HG03378 (cell line): ENCODE data around the gene AGAP3.

Source experiments
- ATAC-seq: cut with Tn5 transposase; IDR thresholded peaks from one replicate; pipeline ENCODE4 v1.9.1; 2021; ENCODE audit warnings: mild to moderate bottlenecking, moderate library complexity; ENCODE audit not compliant: unreplicated experiment

Gene AGAP3

DNA sequence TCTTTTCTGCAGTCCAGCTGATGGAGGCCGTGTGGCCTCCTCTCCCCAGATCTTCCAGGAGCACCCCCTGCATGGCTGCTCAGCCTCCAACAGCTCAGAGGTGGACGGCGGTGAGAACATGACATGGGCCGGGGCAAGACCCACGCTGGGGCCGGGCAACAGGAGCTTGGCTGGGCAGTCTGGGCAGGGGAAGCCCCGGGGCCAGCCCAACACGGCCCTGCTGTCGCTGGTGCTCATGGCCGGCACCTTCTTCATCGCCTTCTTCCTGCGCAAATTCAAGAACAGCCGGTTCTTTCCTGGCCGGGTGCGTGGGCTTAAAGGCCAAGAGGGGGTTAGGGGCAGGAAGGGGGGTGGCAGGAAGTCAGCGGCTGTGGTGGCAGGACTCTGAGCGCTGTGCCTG, 12.3 kb upstream of the AGAP3 start:
- no peak for ATAC-seq

GRCh38 chr7:151074817-151075661, 11.2 kb upstream of the AGAP3 start:
- ATAC-seq = no peak

GRCh38 chr7:151075662-151075971, 10.7 kb upstream of the AGAP3 start:
- ATAC-seq = no peak

GRCh38 chr7:151075978-151076426, 10.3 kb upstream of the AGAP3 start:
- no peak for ATAC-seq

DNA sequence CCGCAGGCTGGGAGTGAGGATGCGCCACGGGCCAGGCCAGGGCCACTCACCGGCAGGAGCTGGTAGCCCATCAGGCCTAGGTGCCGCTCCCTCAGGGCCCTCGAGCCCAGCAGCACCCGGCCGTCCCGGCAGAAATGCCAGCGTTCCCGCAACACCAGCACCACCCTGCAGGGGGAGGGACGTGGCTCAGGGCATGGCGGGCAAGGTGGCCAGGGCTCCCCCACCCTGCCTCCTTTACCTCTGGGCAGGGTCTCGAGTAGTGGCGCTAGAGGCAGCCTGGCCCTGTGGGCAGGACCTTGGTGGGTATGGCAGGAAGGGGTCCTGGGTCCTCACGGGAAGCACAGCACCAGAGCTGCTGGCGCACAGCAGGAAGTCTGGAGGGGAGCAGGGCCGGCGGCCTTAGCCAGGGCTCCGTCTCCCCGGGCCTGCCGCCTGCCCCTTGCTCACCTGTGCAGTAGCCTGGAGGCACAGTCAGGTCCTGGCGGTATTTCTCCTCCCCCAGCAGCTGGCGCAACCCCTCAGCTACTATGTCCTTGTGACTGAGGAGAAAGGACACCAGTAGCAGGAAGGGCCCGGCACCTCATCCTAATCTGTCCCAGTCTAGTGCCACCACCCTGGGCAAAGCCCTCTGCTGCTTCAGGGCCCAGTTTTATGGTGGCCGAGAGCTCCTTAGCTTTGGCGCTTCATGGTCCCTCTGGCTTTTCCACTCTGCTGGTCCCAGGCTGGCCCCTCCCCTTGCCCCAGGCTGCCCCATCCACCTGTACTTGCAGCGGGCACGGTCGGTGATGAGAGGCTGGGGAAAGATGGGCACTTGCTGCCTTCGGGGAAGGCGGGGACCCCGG, 9.2 kb upstream of the AGAP3 start:
- ATAC-seq = no peak

DNA sequence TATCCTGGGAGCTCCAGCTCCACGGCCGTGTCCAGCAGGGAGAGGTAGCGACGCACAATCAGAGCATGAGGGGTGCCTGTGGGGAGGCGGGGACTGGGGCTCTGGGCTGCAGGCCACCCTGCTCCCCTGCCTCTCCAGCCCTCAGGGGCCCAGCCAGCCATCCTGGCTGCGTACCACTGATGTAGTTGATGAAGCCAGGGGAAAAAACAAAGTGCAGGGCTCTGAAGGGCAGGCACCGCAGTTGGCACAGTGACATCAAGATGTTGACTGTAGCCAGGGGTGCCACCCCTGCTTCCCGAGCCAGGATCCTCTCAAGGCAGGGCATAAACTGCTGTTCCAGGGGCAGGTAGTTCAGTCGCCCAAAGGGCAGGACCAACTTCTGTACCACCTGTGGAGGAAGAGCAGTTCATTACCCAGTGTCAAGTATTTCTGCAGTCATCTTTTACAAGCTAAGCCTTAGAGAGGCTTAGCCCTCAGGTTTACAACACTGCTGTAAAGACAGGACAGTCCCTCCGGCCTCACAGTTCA, 8.5 kb upstream of the AGAP3 start:
- no peak for ATAC-seq

DNA sequence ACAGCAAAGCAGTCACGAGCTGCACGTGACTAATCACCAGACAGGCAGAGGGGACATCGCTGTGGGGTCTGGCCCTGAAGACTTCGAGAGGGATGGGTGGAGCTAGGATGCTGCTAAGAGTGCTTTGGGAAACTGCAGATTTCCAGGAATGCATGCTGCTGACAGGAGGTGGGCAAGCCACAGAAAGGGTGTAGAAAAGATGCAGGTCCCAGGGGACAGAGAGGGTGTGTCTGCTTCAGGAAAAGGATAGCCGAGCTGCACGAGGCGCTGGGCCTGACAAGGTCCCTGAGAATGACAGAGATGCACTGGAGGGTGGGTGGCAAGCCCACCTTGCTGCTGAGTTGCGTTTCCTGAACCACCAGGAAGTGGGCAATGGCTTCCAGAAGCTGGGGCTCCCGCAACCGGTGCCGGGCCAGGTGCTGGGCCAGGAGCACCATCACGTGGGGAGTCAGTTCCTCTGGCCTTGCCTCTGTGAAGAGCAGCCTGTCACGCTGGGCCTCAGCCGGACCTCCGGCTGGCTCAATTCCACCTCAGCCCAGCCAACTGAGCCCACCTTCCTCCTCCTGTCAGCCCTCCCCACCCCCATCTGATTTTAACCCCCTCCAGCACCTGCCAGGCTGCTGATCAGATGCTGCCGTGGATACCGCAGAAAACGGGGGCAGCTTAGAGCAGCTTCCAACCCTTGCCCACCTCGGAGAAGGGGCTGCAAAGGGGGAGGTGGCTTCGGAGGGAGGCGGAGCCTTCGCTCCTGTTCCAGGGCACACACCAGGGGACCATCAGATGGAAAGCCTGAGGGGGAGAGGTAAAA, 7.8 kb upstream of the AGAP3 start:
- no peak for ATAC-seq

DNA sequence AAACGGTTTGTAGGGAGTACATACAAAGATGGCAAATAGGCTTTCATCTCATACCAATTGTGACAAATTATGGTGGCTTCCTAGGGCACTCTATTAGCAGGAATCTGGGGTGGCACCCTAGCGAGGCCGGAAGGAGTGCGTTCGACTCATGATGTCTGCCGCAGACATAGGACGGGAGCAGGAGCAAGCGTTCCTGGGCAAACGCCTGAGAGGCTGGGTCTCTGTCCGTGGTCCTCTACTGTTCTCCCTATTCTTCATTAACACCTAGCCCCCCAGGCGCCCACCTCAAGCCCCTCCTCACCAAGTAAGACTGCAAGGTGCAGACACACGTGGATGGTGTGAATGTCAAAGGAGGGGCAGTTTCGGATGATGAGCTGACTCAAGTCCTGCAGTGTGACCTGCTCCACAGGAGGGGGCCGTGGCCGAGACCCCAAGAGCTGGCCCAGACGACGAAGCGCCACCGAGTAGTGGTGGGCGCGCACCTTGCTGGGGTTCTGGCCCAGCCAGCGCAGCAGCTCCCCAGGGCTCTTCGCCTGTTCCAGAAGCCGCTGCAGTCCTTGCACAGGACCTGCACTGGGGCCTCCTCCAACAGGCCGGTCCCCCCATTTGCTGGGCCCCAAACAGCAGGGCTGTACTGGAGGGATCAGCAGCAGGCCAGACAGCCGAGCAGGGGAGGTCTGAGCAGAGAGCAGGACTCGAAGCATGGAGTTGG, 6.9 kb upstream of the AGAP3 start:
- no peak for ATAC-seq

DNA sequence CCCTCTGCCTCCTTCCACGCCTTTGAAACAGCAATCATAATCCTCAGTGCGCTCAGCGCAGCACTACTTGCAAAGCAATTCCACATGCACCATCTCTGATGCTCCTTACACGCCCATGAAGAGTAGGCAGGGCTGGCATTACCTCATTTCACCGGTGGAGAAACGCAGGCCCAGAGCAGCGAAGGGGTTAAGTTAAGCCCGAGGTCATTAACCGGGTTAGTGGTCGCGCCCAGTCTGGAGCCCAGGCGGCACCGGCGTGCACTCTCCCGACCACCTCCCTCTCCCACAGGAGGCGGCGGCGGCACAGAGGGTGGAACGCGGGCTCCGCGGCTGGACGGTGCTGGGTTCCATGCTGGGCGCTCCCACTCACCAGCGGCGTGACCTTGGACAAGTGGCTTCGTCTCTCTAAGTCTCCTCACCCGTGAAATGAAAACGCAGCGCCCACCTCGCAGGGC, 6.2 kb upstream of the AGAP3 start:
- no peak for ATAC-seq

GRCh38 chr7:151080522-151081169, 5.6 kb upstream of the AGAP3 start, which contains the start of gene FASTK:
Gene FASTK (minus strand): TSS chr7:151080809. CDS start chr7:151080766, 43 bp downstream.
- ATAC-seq = peak; percentile 63

DNA sequence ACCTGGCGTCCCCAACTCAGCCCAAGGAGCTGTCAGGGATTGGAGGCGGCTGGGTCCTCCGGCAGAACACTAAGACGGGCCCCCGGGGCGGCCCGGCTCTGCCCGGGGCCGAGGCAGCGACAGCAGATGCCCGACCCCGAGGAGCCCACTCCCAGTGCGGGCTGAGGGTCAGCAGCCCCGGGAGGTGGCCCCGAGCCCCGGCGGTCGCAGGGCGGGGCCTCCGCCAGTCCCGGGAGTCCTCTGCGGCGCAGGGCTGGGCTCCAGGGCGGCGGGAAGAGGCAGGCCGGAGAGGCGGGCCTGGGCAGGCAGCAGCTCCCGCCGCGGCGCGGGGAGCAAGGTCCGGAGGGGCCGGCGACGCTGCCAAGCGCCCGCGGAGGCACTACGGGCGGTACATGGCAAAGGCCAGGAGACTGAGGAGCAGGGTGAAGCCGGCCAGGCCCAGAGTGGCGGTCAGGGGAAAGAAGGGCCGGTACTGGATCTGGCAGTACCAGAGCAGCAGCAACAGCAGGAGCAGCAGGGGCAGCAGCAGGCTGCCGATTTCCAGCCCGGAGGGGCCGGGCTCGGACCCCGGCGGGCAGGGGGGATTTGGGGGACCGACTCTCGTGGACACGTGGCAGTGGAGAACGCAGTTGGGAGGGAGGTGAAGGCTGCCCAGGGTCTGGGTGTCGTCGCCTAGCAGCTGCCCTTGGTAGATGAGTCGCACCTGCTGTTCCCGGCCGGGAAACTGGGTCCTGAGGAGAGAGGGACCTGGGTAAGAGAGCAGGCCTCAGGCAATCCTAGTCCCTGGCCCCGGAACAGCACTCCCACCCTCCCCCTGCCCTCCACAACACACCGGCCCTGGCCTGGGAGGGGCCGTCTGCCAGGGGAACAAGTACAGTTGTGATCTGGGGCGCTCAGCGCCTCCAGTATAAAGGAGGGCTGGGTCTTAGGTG, 4.8 kb upstream of the AGAP3 start:
- ATAC-seq = no peak

- no peak for ATAC-seq
Observed at GRCh38 chr7:151082141-151083070, 3.9 kb upstream of the AGAP3 start.

GRCh38 chr7:151083071-151083823, 3.0 kb upstream of the AGAP3 start, which contains the start of gene TMUB1:
Gene TMUB1 (minus strand): TSS chr7:151083493. CDS start chr7:151082563, 930 bp downstream.
- ATAC-seq = peak; percentile 39

DNA sequence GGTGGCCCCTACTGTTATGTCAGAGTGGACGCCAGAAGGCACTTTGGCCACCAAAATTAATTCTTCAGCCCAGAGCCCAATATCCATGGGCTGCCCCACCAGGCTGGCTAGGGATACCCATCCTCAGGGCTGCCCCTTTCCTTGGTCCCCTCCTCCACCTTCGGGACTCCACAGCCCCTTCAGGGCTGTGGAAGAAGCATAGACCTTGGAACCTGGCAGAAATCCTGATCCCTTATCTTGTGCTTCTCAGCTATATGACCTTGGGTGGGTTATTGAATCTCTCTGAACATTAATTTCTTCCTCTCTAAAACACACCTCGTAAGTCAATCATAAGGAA, 2.5 kb upstream of the AGAP3 start:
- ATAC-seq = no peak

DNA sequence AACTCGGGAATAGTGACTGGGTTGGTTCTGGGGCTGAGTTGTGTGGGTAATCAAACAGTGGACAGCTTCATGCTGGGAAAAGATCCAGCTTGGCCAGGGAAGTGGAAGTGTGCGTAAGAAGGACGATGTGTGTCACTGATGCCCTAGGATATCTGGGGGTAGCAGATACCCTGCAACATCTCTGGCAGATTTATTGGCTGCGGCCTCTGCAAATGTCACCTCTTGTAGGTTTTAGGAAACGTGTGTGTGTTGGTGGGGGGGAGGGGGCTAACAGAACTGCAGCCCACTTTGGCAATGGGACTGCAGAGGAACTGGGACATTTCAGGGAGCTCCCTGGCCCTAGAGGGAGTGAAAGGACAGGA, 965 bp upstream of the AGAP3 start:
- no peak for ATAC-seq

DNA sequence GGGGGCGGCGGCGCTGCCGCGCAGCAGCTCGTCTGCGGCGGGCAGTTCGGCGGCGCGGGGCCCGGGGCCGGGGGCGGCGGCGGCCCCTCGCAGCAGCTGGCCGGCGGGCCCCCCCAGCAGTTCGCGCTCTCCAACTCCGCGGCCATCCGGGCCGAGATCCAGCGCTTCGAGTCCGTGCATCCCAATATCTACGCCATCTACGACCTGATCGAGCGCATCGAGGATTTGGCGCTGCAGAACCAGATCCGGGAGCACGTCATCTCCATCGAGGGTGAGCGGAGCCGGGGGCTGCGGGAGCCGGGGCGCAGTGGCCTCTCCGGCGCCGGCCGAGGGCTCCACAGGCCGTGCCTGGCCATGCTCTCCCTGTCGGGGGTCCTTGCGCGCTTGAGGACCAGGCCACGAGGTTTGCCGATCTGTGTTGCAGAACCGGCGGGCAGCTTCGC, 548 bp downstream of the AGAP3 start:
- ATAC-seq = no peak
